GM18502 (cell line): ENCODE results near the gene SFMBT2.
A peak's percentile ranks its signal among the peaks of the same experiment; 100 is the strongest.
"Not testable (repeated sequence)": the region's sequence is repeated elsewhere in the genome, so short reads cannot be mapped to it uniquely, and the experiment has no call there.

Source experiments
- ATAC-seq: cut with Tn5 transposase; IDR thresholded peaks from one replicate; pipeline ENCODE4 v1.9.1; 2021; ENCODE audit warnings: mild to moderate bottlenecking; ENCODE audit not compliant: unreplicated experiment, poor library complexity

Gene SFMBT2

DNA sequence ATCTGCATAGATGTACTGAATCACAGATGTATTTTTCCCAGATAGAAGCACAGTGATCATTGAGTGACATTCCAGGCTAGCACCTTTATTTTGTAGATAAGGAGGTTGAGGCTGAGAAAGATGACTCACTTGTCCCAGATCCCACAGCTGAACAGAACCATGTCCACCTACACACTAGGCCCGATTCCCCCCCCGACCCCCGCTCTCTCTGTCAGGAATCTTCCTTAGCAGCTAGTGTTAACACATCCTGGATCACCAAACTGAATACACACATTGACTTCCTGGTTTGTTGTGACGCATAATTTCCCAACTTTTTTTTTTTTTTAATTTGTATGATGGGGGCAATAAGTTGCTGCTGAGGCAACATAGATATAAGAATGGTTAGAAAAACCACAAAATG is 5.2 kb downstream of the SFMBT2 start:
- ATAC-seq, result no peak

DNA sequence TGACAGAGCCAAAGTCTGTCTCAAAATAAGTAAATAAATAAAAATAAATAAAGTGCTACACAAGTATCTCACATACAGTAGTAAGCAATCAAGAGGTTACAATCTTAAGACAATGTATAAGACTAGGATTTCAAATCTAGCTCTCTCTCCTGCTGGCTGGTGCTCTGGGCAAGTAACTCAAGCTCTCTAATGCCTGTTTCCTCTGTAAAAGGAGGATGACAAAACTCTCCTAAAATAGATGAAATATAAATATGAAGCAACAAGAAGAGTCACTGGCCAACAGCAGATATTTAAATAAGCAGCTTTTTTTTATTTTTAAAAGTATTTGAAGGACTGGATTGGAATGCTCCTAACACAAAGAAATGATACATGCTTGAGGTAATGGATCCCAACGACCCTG is 7.2 kb downstream of the SFMBT2 start:
- ATAC-seq, result no peak

DNA sequence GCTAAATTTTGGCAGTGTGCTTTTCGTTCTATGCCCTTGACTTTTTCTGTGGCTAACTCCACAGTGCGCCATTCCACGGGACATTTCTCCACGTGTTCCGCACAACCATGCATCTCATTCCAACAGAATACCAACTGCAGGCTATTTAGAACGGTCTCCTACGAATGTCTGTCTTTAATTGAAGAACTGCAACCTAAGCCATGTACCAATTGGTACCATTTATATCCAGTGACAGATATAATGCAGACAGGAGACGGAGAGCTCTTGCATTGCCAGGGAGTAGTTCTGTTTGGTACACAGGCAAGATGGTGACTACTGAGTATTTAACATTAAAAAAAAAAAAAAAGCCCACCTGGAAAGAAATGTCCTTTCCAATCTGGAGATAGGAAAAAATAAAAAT is 9.1 kb downstream of the SFMBT2 start:
- ATAC-seq, result no peak

DNA sequence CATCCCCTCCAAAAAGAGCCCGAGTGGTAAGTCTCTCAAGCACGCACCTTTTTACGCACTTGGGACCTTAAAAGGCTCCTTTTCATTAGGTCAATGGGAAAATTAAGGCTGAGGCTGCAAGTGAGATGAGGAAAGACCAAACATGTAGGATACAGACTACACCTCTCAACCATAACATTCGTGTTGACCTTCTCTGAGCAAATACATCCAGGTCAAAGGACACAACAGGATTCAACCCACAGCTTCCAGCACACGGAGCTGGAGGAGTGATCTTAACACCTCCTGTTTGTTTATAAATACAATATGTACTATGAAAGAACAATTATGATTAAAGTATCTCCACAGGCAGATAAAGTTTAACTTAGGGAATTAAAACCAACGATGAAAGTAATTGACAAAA is 9.7 kb downstream of the SFMBT2 start:
- ATAC-seq, result no peak

DNA sequence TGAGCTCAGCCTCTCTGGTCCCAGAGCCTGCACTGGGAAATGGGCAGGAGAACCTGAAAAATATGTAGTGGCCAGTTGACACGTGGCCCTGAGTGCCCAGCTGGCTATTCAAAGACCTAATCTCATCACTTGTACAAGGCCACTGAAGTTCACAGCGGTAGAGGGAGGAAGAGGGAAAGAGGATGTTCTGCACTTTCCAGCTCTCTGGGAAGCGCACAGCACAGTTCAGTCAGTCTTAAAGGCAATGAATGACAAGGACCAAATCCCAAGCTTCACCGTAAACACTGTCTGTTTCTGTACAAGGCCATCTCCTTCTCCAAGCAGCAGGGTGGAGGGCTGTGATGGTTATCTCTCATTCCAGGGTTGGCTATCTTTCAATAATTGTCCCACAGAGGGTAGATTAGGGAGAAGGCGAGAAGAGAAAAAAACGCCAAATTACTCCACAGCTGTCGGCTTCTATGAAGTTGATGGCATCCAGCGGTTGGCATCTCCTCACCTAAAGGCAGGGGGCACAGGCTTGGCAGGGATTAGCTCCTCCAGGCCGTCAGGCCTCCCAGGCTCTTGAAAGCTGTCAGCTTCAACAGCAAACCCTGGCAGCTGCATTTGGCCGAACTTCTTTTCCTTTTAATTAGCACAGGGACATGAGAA is 10.6 kb downstream of the SFMBT2 start:
- ATAC-seq, result no peak

DNA sequence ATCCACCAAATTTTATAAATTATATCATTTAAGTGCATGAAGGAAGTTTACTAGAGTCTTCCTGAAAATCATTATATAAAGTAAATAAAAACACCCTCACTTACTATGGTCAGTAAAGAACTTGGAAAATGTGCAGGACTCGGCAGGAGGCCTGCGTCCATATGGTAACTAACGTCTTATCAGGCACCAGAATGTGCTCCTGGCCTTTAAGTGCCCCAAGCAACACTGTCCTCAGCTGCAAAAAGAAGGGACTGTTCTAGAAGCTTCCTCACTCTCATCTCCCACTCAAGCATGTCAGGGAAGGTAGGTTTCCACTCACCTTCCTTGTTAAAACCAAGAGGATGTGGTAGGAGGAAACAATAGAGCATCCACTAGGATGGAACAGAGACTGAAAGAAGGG is 11.3 kb downstream of the SFMBT2 start:
- no peak for ATAC-seq

DNA sequence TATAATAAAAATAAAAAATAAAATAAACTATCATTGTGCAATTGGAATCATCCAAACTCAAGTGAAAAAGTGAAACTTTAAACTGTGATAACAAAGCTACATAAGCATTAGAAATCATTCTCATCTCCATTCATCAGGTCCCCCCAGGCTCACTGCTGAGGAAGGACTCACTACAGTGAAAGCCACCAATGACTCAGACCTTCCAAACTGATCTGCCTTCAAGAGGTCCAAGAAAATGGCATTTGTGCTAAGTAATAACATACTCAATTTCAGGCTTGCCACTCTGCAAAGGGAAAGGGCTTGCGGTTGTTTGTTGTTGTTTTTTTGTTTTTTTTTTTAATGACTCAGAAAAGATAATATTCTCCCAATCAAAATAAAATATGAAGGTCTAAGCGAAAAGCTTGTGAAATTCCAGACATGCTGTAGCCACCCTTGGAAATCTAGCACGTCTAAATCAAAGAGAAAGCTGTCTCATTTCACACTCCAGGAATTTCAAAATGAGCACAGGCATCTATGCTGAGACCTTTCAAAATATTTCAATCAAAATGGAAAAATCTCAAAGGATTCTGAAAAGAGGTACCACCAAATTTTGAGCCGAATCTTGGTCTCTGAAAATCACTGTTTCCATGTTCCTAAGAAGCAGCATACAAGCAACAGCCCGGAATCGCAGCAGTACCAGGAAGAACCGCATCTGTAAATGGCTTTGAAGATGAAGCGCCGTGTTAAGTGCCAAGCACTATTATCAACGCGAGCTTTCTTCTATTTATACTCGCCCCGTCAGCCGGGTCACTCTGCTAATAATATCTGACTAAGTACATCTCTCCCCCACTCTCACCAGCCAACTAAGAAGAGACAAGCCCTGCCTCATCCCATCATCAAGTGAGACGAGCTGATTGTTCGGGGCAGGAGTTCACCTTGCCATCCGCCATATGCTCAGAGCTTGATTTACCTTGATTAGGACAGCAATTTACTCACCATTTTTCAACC is 13.5 kb downstream of the SFMBT2 start:
- ATAC-seq, result no peak

DNA sequence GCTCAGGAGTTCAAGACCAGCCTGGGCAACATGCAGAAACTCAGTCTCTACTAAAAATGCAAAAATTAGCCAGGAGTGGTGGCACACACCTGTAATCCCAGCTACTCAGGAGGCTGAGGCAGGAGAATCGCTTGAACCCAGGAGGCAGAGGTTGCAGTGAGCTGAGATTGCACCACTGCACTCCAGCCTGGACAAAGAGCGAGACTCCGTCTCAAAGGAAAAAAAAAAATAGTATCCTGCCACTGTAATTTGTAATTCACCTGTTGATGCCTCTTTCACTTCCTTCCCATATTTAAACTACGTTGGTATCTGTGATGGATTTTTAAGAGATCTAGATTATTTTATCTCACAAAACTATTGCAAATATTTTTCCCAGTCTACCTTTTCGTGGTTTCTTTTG is 18.5 kb downstream of the SFMBT2 start:
- not testable (repeated sequence) for ATAC-seq

DNA sequence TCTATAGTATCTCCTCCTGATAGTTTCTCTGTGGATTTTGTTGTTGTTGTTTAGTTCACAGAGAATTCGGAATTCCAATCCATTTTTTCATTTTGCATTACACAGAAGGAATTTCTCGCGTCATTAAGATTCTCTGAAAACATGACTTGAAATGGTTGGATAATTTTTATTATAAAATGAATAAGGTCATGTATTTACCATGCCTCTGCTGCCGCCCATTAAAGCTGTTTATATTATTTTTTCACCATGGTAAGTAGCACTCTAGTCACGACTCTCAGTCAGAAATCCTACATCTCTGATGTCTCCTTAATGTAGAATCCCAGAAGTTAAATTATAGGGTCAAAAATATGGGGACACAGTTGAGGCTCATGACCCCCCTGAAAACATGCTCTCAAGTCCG is 19.1 kb downstream of the SFMBT2 start:
- no peak for ATAC-seq

DNA sequence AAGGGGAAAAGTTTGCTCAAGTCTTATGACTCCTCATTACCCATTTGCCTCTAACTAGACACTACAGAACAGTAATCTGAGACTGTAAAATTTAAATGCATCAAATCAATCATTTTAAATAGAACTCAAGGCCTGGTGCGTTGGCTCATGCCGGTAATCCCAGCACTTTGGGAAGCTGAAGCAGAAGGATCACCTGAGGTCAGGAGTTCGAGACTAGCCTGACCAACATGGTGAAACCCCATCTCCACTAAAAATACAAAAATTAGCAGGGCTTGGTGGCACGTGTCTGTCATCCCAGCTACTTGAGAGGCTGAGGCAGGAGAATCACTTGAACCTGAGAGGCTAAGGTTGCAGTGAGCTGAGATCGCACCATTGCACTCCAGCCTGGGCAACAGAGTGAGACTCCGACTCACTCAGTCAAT is 20.1 kb downstream of the SFMBT2 start:
- not testable (repeated sequence) for ATAC-seq

DNA sequence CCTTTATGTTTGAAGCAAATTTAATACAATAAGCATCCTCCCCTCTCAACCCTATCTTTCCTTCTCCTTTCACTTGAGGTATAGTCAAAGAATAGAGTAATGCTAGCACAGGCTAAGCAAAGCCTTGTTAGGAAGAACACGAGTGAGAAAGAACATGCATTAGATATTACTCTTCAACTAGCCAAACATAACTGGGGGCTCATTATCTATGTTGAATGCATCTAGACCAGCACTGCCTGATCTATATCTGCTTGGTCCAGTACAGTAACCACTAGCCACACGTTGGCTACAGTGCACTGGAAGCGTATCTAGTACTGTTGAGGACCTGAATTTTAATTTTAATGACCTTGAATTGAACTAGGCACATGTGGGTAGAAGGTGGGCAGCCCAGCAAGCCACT is 21.0 kb downstream of the SFMBT2 start:
- ATAC-seq, result peak; percentile 31

DNA sequence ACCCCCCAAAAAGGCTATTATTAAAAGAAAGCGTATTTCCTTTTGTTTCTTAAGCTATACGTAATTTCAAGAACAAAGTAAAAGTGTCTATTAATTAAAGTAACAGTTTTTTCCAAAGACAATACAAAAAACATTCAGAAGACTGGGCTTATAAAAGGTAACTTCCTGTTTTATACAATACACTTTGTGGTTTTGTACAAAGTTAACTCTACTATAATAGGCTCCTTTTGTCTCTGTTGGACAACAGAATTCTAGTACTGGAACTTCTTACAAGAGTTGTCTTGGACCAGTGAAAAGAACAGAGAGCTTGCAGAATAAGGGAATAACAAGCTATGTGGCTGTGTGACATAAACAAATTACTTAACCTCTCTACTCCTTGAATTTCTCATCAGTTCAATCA is 21.5 kb downstream of the SFMBT2 start:
- peak; percentile 41 for ATAC-seq

DNA sequence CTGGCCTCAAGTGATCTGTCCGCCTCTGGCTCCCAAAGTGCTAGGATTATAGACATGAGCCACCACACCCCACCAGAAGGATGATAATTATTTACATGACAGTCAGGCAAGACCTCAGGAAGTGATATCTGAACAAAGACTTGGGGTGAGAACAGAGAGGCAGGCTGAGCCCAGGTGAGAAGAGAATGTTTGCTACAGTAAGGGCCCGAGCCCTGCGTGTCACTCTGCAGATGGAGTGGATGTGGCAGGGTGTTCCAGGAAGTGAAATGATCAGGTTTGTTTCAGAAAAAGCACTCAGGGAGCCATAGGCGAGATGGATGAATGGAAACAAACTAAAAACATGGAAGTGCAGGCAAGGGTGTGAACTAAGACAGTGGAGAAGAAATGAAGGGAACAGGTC is 22.2 kb downstream of the SFMBT2 start:
- peak; percentile 52 for ATAC-seq

DNA sequence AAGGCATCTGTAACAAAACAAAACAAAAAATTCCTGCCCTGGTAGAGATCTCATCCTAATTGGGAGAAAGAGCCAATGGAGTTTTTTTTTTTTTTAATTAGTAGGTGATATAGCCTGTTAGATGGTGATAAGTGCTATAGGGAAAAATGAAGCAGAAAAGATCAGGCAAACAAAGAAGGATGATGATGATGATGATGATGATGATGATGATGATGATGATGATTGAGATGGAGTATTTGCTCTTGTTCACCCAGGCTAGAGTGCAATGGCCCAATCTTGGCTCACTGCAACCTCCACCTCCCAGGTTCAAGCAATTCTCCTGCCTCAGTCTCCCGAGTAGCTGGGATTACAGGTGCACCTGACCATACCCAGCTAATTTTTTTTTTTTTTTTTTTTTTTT is 22.7 kb downstream of the SFMBT2 start:
- ATAC-seq, result not testable (repeated sequence)

DNA sequence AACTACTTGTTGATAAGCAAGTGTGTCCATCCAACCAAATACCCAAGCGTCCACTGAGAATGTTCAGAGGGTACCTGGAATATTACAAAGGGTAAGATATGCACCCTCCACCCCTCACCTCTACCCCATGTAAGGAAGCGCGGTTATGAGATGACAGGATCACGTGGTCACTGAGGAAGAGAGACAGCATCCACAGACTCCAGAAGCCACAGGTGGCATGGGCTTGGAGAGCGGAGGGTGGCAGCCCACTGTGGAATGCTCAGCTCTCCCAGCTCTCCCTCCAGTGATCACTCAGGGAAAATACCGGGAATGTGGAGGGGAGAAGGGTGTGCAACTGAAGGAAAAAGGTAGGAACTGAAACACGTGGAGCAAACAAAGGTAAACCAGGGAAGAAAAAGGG is 25.7 kb downstream of the SFMBT2 start:
- no peak for ATAC-seq

DNA sequence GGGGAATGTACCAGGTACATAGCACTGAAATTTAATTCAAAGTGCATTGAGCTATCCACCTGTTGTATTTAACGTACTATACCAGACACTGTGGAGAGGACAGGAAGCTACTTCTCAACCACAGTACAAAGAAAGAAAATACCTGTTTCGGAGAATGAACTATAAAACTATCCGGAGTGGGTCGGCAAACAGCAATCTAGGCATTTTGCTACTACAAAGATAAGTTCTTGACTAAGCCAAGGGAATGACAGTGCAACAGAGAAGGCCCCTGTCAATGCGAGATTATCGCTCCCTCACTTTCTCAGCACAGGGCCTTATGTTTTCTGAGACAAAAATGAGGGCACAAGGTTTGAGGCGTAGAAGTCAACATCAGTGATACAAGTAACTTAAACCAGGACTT is 27.4 kb downstream of the SFMBT2 start:
- ATAC-seq, result no peak

DNA sequence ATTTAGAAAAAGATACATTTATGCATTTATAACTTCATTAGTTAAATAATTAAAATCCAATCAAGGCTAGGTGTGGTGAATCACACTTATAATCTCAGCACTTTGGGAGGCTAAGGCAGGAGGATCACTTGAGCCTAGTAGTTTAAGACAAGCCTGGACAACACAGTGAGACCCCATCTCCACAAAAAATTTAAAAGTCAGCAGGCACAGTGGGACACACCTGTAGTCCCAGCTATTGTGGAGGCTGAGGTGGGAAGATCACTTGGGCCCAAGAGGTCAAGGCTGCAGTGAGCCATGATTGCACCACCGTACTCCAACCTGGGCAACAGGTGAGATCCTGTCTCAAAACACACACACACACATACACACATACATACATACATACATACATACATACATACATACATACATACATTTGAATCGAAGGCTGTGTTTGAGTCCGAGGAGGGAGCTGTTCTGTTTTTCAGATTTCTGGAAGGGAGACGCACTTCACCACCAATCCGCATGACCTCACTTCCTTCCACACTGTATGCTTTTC is 30.1 kb downstream of the SFMBT2 start:
- ATAC-seq, result no peak

DNA sequence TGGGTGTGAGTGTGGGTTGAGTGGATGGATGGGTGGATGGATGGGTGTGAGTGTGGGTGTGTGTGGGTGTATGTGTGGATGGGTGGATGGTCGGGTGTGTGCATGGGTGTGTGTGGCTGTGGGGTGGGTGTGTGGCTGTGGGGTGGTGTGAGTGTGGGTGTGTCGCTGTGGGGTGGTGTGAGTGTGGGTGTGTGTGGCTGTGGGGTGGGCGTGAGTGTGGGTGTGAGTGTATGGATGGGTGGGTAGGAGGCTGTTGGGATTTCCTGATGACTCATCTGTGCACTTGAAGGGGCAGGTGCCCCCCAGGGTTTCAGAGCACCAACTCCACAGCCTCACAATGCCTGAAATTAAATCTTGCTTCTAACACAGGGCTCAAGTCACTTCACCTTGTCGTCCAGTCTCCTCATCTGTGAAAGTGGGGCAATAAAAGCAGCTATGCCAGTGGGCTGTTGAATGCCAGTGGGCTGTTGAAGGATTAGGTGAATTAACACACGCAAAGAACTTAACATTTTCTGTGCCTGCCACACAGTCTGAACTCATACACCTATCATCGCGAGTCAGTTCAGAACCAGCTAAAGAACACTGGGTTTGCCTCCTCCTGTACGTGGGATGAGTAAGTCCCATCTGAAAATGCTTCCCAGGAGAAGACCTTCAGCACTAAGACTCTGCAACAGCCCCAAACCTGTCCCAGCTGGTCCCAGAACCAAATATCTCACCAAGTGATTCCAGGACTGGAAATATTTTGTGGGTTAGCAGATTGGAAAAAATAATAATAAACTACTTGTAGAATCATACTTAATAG is 32.0 kb downstream of the SFMBT2 start:
- no peak for ATAC-seq

DNA sequence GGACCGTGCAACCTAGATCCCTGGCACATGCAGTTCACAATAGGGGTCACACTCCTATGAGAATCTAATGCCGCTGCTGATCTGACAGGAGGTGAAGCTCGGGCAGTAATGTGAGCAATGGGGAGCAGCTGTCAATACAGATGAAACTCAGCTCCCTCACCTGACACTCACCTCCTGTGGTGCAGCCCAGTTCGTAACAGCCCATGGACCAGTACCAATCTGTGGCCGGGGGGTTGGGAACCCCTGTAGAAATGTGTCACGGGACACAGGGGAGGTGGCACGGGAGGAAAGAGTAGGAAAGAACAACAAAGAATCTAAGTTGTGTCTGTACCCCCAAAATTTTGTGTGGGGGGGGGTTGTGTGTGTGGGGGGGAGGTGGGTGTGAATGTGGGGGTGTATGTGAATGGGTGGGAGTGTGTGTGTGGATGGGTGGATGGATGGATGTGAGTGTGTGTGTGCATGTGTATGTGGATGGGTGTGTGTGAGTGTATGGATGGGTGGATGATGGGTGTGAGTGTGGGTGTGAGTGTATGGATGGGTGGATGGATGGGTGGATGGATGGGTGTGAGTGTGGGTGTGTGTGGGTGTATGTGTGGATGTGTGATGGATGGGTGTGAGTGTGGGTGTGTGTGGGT is 33.1 kb downstream of the SFMBT2 start:
- ATAC-seq, result no peak

DNA sequence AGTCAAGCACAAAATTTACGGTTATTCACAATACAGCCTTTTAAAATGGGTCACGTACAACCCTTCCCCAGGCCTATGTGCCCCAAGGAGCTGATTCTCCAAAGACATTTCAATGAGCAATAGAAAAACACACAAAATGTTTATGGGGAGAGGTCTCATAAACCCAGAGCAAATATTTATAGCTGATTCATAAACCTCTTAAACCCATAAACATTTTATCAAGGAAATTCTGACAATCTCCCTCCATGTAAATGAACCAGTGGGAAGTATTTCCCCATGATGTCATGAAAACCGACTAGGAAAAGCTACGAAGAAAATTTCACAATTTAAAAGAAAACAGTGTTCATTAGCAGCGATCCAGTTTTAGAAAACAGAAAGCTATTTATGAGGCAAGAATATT is 36.0 kb downstream of the SFMBT2 start:
- no peak for ATAC-seq
